IPS-18c (cell line): Measurements from ENCODE around the gene GRM5.

ENCODE experiments used
- H3K4me3 ChIP-seq: 2 replicates; pipeline ENCODE4 v1.7.0; 2013; ENCODE audit warnings: low read depth, mild to moderate bottlenecking, low read length, moderate library complexity; ENCODE audit not compliant: insufficient read depth
- H3K9me3 ChIP-seq: one replicate; pipeline ENCODE4 v1.6.1; 2013; ENCODE audit warnings: mild to moderate bottlenecking, low read length, moderate library complexity; ENCODE audit not compliant: control insufficient read depth, insufficient read depth

GRM5 gene

GRCh38 chr11:88692306-88693086 is 373.3 kb downstream of the GRM5 start:
- Histone ChIP-seq H3K9me3 (no peaks in the 10 kb centered on the region), H3K4me3 (no peak overlapping the region)

DNA sequence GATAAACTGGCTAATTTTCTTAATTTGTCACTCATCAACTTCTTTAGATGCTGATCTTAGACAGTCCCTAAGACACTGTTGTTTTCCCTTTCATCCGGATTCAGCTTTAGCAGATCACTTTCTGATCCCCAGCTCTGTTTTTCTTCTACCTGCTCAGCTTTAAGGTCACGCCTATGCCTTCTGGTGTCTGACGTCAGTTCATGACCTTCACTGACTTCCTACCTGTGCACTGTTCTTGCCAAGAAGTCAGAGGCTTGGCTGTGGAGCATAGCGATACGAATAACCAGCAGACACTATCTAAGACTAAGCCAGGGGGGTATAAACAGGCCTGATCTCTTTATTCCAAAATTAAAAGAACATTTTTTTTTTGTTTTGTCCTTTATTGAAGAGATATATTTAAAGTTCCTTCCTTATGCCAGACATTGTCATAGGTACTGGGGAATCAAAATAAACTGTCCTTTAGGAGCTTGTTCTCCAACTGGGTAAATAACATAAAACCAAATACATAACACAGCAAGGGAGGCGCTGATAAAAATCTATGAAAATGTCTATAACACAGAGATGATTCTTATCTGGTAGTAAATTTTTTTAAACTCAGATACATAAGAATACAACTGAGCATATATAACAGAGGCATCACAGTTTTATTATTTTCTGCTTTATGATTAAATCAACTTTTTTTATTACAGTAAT is 376.1 kb downstream of the GRM5 start:
- no peak overlapping the region for H3K4me3 ChIP-seq

GRCh38 chr11:88683024-88683423 is 382.8 kb downstream of the GRM5 start:
- Histone ChIP-seq H3K9me3 (peaks cover 2% of the 10 kb centered on the region), H3K4me3 (no peak overlapping the region)

More for the DNA sequence above, 376.1 kb downstream of the GRM5 start:
- peaks cover 2% of the 10 kb centered on the region for H3K9me3 ChIP-seq

GRCh38 chr11:88680806-88681205 is 385.0 kb downstream of the GRM5 start:
- Histone ChIP-seq H3K4me3 (no peak overlapping the region), H3K9me3 (peaks cover 2% of the 10 kb centered on the region)

DNA sequence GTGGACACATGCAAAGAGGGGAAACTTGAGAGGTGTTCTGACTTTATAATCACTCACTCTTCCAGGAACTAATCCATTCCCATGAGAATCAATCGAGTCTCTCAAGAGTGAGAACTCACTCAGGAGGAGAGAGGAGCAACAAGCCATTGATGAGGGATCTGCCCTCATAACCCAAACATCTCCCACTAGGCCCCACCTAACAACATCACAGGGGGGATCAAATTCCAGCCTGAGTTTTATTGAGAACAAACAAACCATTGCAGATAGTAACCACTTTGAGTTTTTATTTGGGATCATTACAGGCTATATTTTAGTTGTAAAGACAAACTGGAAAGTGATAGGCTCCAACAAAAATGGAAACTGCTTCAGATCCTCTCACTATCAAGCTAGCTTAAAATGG is 399.4 kb downstream of the GRM5 start:
- H3K9me3 ChIP-seq, result no peaks in the 10 kb centered on the region

GRCh38 chr11:88657076-88657738 is 408.6 kb downstream of the GRM5 start:
- H3K4me3 ChIP-seq, result no peak overlapping the region
- no peaks in the 10 kb centered on the region for H3K9me3 ChIP-seq

More for the DNA sequence above, 399.4 kb downstream of the GRM5 start:
- no peak overlapping the region for H3K4me3 ChIP-seq

DNA sequence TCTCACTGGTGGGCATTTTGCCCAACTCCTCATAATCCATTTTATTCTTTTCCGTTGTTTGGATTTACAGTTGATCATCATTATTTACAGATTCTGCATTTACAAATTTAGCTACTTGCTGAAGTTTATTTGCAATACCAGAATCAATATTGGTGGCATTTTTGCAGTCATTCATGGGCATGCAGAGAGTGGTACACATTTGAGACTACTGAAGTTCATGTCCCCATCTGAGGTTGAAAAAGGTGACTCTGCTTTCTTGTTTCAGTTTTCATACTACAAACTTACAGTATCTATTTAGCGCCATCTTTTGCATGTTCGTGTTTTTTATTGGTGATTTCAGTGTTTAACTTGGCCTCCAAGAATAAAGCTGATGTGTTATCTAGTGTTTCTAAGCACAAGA is 409.5 kb downstream of the GRM5 start:
- Histone ChIP-seq H3K9me3 (no peaks in the 10 kb centered on the region), H3K4me3 (no peak overlapping the region)

DNA sequence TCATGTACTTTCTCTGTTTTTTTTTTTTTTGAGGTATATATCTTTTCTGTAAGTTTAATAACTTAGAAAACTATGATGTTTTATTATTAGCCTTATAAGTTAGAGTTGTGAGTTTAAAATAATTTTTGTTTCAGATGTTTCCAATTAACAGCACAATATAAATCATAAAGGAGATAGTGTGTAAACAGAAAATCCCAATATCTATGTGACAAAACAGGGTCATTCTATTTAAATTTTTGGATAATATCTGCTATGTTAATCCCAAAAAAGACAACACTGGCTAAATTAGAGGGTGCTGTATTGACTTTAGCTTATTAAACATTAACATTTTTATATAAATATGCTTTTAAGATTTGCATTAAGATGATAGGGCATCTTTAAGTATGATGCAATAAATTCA is 410.1 kb downstream of the GRM5 start:
- no peak overlapping the region for H3K4me3 ChIP-seq
- H3K9me3 ChIP-seq, result no peaks in the 10 kb centered on the region

GRCh38 chr11:88655196-88655595 is 410.6 kb downstream of the GRM5 start:
- no peak overlapping the region for H3K4me3 ChIP-seq
- no peaks in the 10 kb centered on the region for H3K9me3 ChIP-seq

- Histone ChIP-seq H3K9me3 (no peaks in the 10 kb centered on the region), H3K4me3 (no peak overlapping the region)
Measured at GRCh38 chr11:88651556-88651955, 414.2 kb downstream of the GRM5 start.

GRCh38 chr11:88644724-88645123 is 421.1 kb downstream of the GRM5 start:
- H3K9me3 ChIP-seq, result no peaks in the 10 kb centered on the region
- H3K4me3 ChIP-seq, result no peak overlapping the region

- Histone ChIP-seq H3K4me3 (no peak overlapping the region), H3K9me3 (no peaks in the 10 kb centered on the region)
Measured at GRCh38 chr11:88632163-88632562, 433.6 kb downstream of the GRM5 start.

GRCh38 chr11:88631497-88631896 is 434.3 kb downstream of the GRM5 start:
- H3K9me3 ChIP-seq, result no peaks in the 10 kb centered on the region

DNA sequence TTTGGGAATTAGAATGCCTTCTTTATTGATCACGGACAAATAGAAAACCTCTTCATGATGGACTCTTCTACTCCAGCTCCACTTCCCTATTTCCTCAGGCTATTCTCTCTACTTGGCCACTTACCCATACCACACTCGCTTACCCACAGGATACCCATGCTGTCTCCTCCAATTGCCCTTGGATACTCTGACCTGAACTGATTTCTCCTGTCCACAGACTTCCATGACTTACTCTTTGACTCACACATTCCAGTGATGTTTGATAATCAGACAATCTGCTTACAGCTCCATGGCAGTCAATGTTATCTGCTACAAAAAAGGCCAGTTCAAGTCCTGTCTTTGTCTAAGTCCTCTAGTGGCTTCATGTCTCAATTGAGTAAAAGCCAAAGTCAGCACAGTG is 436.3 kb downstream of the GRM5 start:
- no peak overlapping the region for H3K4me3 ChIP-seq
- no peaks in the 10 kb centered on the region for H3K9me3 ChIP-seq

More at GRCh38 chr11:88631497-88631896, 434.3 kb downstream of the GRM5 start:
- no peak overlapping the region for H3K4me3 ChIP-seq

- H3K9me3 ChIP-seq, result no peaks in the 10 kb centered on the region
- H3K4me3 ChIP-seq, result no peak overlapping the region
Measured at GRCh38 chr11:88626216-88626615, 439.6 kb downstream of the GRM5 start.

- no peak overlapping the region for H3K4me3 ChIP-seq
- no peaks in the 10 kb centered on the region for H3K9me3 ChIP-seq
Measured at GRCh38 chr11:88623531-88623930, 442.3 kb downstream of the GRM5 start.

GRCh38 chr11:88620568-88621130 is 445.1 kb downstream of the GRM5 start:
- no peak overlapping the region for H3K4me3 ChIP-seq
- no peaks in the 10 kb centered on the region for H3K9me3 ChIP-seq
